ENCODE data around the gene CDK15. TPM values are rescaled to one million over a fixed set of nuclear protein-coding genes. Genes with fewer than 3 reads are reported as not detected.
"Not testable (repeated sequence)": the region's sequence is repeated elsewhere in the genome, so short reads cannot be mapped to it uniquely, and the experiment has no call there.

The CDK15 gene
- total RNA-seq, 1 donor from 2014 or later, result 1.5 TPM

- TF ChIP-seq CTCF (IDR thresholded peaks at IDR 0.05), result no peak
- no peak for DNase-seq (ENCODE audit: low spot score in 2 of 2)
- intact Hi-C loops (cut with DNase I), result no loop called here
- Histone ChIP-seq H3K4me1 (no peaks in the 10 kb centered on the region), H3K9me3 (peaks cover 0 to 13% of the 10 kb centered on the region in 2 donors), H3K4me3 (no peak overlapping the region), H3K27me3 (no peaks in the 10 kb centered on the region), H3K27ac (no peak overlapping the region), H3K36me3 (no peaks in the 10 kb centered on the region)
Observed at GRCh38 chr2:201840726-201841125, 34.4 kb downstream of the CDK15 start.

- TF ChIP-seq CTCF (IDR thresholded peaks at IDR 0.05), result no peak
- Histone ChIP-seq H3K36me3 (no peaks in the 10 kb centered on the region), H3K4me3 (no peak overlapping the region), H3K27me3 (no peaks in the 10 kb centered on the region), H3K27ac (peak overlapping the region; percentile 64 to 65), H3K4me1 (peaks cover 0 to 4% of the 10 kb centered on the region in 2 donors), H3K9me3 (peaks cover 0 to 13% of the 10 kb centered on the region in 2 donors)
- DNase-seq (ENCODE audit: low spot score in 2 of 2), result no peak
- intact Hi-C loops (cut with DNase I), result no loop called here
Observed at GRCh38 chr2:201842131-201842860, 36.0 kb downstream of the CDK15 start.

GRCh38 chr2:201844922-201845321 lies 38.6 kb downstream of the CDK15 start:
- H3K4me1 ChIP-seq; H3K27ac ChIP-seq; H3K27me3 ChIP-seq; H3K36me3 ChIP-seq; H3K4me3 ChIP-seq; DNase-seq (ENCODE audit: low spot score in 2 of 2); intact Hi-C loops (cut with DNase I): not testable (repeated sequence)
- peaks cover 0 to 13% of the 10 kb centered on the region in 2 donors for H3K9me3 ChIP-seq

- no peak for TF ChIP-seq CTCF (IDR thresholded peaks at IDR 0.05)
- DNase-seq (ENCODE audit: low spot score in 2 of 2), result no peak
- Histone ChIP-seq H3K9me3 (no peaks in the 10 kb centered on the region), H3K4me1 (peaks cover 0 to 4% of the 10 kb centered on the region in 2 donors), H3K4me3 (no peak overlapping the region), H3K27ac (peak overlapping the region in 1 of 2 donors; percentile 14), H3K27me3 (no peaks in the 10 kb centered on the region), H3K36me3 (no peaks in the 10 kb centered on the region)
- intact Hi-C loops (cut with DNase I), result no loop called here
Observed at GRCh38 chr2:201847481-201847880, 41.1 kb downstream of the CDK15 start.

GRCh38 chr2:201852462-201852861 lies 46.1 kb downstream of the CDK15 start:
- no peak overlapping the region for H3K27ac ChIP-seq
- no peaks in the 10 kb centered on the region for H3K36me3 ChIP-seq
- TF ChIP-seq CTCF (IDR thresholded peaks at IDR 0.05), result no peak
- H3K4me1 ChIP-seq, result no peaks in the 10 kb centered on the region
- H3K4me3 ChIP-seq, result no peak overlapping the region
- H3K9me3 ChIP-seq, result no peaks in the 10 kb centered on the region
- intact Hi-C loops (cut with DNase I), result no loop called here
- DNase-seq (ENCODE audit: low spot score in 2 of 2), result no peak
- H3K27me3 ChIP-seq, result no peaks in the 10 kb centered on the region

GRCh38 chr2:201852878-201853415 lies 46.6 kb downstream of the CDK15 start:
- DNase-seq (ENCODE audit: low spot score in 2 of 2), result no peak
- H3K36me3 ChIP-seq, result no peaks in the 10 kb centered on the region
- no peaks in the 10 kb centered on the region for H3K4me1 ChIP-seq
- H3K27ac ChIP-seq, result no peak overlapping the region
- no peak for TF ChIP-seq CTCF (IDR thresholded peaks at IDR 0.05)
- no peaks in the 10 kb centered on the region for H3K9me3 ChIP-seq
- H3K27me3 ChIP-seq, result no peaks in the 10 kb centered on the region
- intact Hi-C loops (cut with DNase I), result no loop called here
- H3K4me3 ChIP-seq, result no peak overlapping the region

Measured in ascending aorta (tissue), 2 donors.